Activated CD4-positive, alpha-beta T cell treated with anti-CD3 and anti-CD28 coated beads, Interleukin-2, amount 10 ng/mL, durations not matched to agents 7 days and 5 days (primary cell): ENCODE data around the gene ATRN. TPM values are rescaled to one million over a fixed set of nuclear protein-coding genes. Genes with fewer than 3 reads are reported as not detected.

Experiments used
- CTCF ChIA-PET: fragments of 350-600 bp; sonication (Branson Sonifier 250); formaldehyde crosslinking; loops from one replicate; lab custom pipeline; 2021; ENCODE audit warnings: antibody characterized with exemption; lab: Charles Lee
- POLR2A ChIA-PET: fragments of 350-600 bp; sonication (Branson Sonifier 250); formaldehyde crosslinking; loops from one replicate; lab custom pipeline; 2021; ENCODE audit warnings: antibody characterized with exemption; lab: Charles Lee
- DNase-seq: peaks from one replicate; pipeline ENCODE4 v3.0.0-alpha.2; 2020
- H3K27ac Mint-ChIP-seq: one replicate; pipeline ENCODE4 v1.8.0; 2021; ENCODE audit warnings: mild to moderate bottlenecking, moderate library complexity, mixed read lengths
- H3K27me3 Mint-ChIP-seq: one replicate; pipeline ENCODE4 v1.8.0; 2021; ENCODE audit warnings: mixed read lengths
- H3K36me3 Mint-ChIP-seq: one replicate; pipeline ENCODE4 v1.8.0; 2021; ENCODE audit warnings: low read depth, mixed read lengths
- H3K4me1 Mint-ChIP-seq: one replicate; pipeline ENCODE4 v1.8.0; 2021; ENCODE audit warnings: mixed read lengths
- H3K4me3 Mint-ChIP-seq: one replicate; pipeline ENCODE4 v1.8.0; 2021; ENCODE audit warnings: mild to moderate bottlenecking, moderate library complexity, mixed read lengths
- H3K9me3 Mint-ChIP-seq: one replicate; pipeline ENCODE4 v1.8.0; 2021; ENCODE audit warnings: mixed read lengths
- total RNA-seq, 2 experiments: library from RNA; stranded (reverse); gene quantifications; one replicate each; pipeline ENCODE4 v1.2.3, GENCODE V29; 2021

The ATRN gene
- total RNA-seq, 2 experiments from 2014 or later, result 7.8 TPM

- DNase-seq, result no peak
- no peak overlapping the region for H3K27ac Mint-ChIP-seq
- H3K9me3 Mint-ChIP-seq, result peaks cover 2% of the 10 kb centered on the region
- H3K36me3 Mint-ChIP-seq, result no peaks in the 10 kb centered on the region
- no peak overlapping the region for H3K4me3 Mint-ChIP-seq
- CTCF ChIA-PET, result interaction anchor here (1.3 to 1.7 kb wide), 2 partner anchors 8 to 13 kb away, joined by 3 to 12 read pairs; no protein-coding TSS in a partner anchor
- no peaks in the 10 kb centered on the region for H3K4me1 Mint-ChIP-seq
- POLR2A ChIA-PET, result no interaction called here
- H3K27me3 Mint-ChIP-seq, result no peaks in the 10 kb centered on the region
These were observed 226.9 kb downstream of the ATRN start for GRCh38 chr20:3697588-3698305.

- Mint-ChIP-seq H3K27ac (no peak overlapping the region), H3K4me1 (no peaks in the 10 kb centered on the region), H3K36me3 (no peaks in the 10 kb centered on the region), H3K27me3 (no peaks in the 10 kb centered on the region), H3K4me3 (no peak overlapping the region), H3K9me3 (peaks cover 2% of the 10 kb centered on the region)
- no peak for DNase-seq
- POLR2A ChIA-PET, result no interaction called here
- CTCF ChIA-PET, result interaction anchor here (1.1 to 2.8 kb wide), 3 partner anchors 9 to 23 kb away, joined by 3 to 10 read pairs (median 3); no protein-coding TSS in a partner anchor
These were observed 227.8 kb downstream of the ATRN start for GRCh38 chr20:3698591-3699001.

- H3K9me3 Mint-ChIP-seq, result peaks cover 2% of the 10 kb centered on the region
- H3K4me1 Mint-ChIP-seq, result no peaks in the 10 kb centered on the region
- POLR2A ChIA-PET, result no interaction called here
- H3K27me3 Mint-ChIP-seq, result no peaks in the 10 kb centered on the region
- H3K4me3 Mint-ChIP-seq, result no peak overlapping the region
- CTCF ChIA-PET, result interaction anchor here (0.6 to 2.8 kb wide), 4 partner anchors 11 to 396 kb away, joined by 3 to 10 read pairs (median 3); no protein-coding TSS in a partner anchor
- no peaks in the 10 kb centered on the region for H3K36me3 Mint-ChIP-seq
- no peak for DNase-seq
- H3K27ac Mint-ChIP-seq, result no peak overlapping the region
These were observed 228.2 kb downstream of the ATRN start for GRCh38 chr20:3699037-3699436.

Other genes with a start within 250 kb of the ATRN start
- under 1 TPM; 0.50 to 0.77 TPM for gene SLC4A11, start 231.8 kb upstream of the ATRN start, total RNA-seq
- 1 to 10 TPM; 1.9 to 2.4 TPM for gene DNAAF9, start 63.3 kb upstream of the ATRN start, total RNA-seq
- not detected for gene GFRA4, start 192.4 kb downstream of the ATRN start, total RNA-seq
- not detected for gene ADAM33, start 211.0 kb downstream of the ATRN start, total RNA-seq
- not detected for gene SIGLEC1, start 241.6 kb downstream of the ATRN start, total RNA-seq